GM21526 (cell line): ENCODE results near the gene ZNF609.

Experiments used
- ATAC-seq: cut with Tn5 transposase; IDR thresholded peaks from one replicate; pipeline ENCODE4 v1.9.1; 2021; ENCODE audit warnings: moderate library complexity; ENCODE audit not compliant: unreplicated experiment, low FRiP score

Gene ZNF609

DNA sequence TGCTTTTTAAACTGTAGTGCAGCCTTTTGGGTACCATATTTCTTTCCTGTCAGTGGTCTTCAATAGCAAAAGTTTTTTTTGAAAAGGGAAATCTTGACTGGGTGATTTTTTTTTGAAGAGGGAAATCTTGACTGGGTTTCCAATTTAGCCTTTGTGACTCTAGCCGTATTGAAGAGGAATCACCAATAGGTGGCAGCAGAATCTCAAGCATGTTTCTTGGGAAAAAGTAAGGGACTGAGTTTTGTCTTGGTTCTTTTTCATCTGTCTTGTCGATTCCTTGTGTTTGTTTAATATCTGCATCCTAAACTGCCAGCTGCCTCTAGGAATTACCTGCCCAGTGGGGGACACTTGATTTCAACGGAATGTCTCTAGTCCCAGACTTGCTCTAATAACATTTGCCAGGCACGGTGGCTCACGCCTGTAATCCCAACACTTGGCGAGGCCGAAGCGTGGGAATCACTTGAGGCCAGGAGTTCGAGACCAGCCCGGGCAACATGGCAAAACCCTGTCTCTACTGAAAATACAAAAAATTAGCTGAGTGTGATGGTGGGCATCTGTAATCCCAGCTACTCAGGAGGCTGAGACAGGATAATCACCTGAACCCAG lies 225.9 kb downstream of the ZNF609 start:
- ATAC-seq: no peak

DNA sequence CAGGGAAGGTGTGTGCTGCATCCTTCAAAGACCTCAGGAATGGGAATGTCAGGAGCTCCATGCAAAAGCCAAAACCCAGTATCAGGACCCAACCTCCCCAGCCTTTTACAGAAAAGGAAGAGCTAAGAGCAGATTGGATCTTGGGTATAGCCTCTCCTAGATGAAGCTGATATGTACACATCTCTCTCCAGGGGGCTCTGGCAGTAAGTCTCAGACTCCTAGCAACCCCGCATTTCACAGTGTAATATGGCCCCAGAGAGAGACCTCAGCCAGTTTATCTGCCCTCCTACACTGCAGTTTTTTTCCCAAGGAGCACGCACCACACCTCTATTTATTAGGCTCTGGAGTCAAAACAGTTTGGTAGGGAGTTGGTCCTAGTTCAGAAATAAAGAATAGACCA lies 226.8 kb downstream of the ZNF609 start:
- ATAC-seq: no peak

- no peak for ATAC-seq
These were observed 227.3 kb downstream of the ZNF609 start for GRCh38 chr15:64687688-64688087.

DNA sequence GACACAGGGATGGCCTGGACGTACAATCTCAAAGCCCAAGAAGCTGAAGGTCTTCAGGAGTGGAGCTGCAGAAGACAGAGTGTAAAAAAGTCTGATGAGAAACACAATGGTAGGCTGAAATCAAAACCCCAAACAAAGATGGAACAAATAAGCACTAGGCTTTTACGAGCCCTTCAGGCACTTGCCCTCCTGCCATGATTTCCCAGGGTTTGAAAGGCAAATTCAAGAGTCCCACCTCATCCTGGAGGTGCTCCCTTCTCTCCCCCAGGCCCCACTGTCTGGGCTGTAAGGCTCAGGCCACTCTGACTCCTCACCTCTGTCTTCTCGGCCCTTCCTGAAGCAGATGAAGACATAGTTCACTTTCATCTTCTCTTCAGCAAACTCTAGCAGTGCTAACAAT lies 228.4 kb downstream of the ZNF609 start:
- no peak for ATAC-seq

- no peak for ATAC-seq
These were observed 229.6 kb downstream of the ZNF609 start for GRCh38 chr15:64690008-64690407.

- ATAC-seq: no peak
These were observed 230.4 kb downstream of the ZNF609 start for GRCh38 chr15:64690578-64691296.

- ATAC-seq: no peak
These were observed 231.7 kb downstream of the ZNF609 start for GRCh38 chr15:64691896-64692565.

DNA sequence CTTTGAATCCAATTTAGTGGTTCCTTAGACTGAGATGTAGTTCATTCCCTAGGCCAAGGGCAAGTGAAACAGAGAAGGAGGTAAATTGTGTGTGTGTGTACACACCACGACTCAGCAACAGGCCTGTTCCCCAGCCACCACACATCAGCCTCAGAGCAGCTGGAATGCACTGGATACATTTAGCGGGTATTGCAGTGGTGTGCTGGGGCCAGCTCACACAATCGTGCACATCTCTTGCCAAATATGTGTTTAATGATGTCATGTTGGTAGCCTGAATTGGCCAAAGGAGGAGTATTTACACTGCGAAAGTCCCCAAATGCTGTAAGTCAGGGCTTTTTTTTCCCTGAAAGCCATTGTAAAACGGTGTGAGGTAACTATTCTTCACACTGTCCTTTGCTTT lies 232.8 kb downstream of the ZNF609 start:
- ATAC-seq: no peak

GRCh38 chr15:64694816-64695215 lies 234.4 kb downstream of the ZNF609 start:
- ATAC-seq: no peak

- ATAC-seq: no peak
These were observed 235.2 kb downstream of the ZNF609 start for GRCh38 chr15:64695561-64695992.

DNA sequence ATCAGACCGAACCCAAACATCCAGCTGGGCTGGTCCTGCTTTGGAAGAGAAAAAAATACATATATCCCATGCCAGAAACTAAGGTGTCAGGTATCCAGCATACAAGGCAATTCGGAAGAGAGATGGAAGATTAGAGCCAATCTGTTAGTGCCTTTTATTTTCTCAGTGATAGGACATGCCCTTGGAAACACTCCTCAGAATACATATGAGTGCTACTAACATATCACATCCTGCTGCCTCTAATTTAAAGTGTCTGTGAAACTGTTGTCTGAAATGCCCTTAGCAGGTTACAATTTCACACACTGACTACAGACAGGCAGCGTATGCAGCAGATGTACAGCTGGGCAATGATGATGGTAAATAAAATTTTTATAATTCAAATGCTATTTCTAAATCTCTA lies 236.1 kb downstream of the ZNF609 start:
- ATAC-seq: no peak

DNA sequence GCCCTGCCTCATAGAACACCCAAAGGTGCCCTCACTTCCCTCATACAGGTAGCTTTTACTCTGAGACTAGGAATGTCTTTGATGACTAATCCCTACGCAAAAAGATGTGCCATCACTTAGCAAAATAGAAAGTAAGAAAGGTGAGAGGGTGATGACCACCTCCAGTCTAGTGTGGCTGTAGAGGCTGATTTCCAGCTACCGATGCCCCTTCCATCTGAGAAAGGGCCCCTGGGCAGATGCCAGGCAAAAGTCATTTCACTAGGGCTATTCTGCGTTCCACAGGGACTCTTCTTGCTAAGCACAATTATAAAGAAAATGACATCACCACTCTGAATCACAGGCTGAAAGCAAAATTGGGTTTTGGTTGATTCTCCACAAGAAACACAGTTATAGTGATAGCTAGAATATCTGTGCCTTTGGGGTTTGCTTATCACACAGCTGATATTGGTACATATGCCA lies 237.6 kb downstream of the ZNF609 start:
- no peak for ATAC-seq

DNA sequence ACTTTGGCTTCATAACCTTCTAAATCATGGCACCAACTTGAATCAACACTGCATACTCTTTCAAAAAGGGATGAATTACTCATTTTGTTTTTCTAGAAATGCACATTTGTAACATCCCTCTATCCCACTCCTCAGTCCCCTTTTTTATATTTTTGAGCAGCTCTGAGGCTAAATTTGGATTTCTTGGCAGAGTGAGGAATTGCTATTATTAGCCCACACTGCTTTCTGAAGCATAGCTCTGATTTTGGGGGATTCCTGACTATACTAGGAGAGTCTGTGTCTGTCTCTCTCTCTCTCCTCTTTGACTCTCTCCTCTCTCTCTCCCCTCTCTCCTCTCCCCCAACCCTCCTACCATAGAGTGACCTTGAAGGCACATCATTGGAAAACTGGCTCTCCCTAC lies 238.4 kb downstream of the ZNF609 start:
- ATAC-seq: no peak

- no peak for ATAC-seq
These were observed 239.5 kb downstream of the ZNF609 start for GRCh38 chr15:64699751-64700388.

GRCh38 chr15:64701051-64701450 lies 240.7 kb downstream of the ZNF609 start:
- no peak for ATAC-seq

DNA sequence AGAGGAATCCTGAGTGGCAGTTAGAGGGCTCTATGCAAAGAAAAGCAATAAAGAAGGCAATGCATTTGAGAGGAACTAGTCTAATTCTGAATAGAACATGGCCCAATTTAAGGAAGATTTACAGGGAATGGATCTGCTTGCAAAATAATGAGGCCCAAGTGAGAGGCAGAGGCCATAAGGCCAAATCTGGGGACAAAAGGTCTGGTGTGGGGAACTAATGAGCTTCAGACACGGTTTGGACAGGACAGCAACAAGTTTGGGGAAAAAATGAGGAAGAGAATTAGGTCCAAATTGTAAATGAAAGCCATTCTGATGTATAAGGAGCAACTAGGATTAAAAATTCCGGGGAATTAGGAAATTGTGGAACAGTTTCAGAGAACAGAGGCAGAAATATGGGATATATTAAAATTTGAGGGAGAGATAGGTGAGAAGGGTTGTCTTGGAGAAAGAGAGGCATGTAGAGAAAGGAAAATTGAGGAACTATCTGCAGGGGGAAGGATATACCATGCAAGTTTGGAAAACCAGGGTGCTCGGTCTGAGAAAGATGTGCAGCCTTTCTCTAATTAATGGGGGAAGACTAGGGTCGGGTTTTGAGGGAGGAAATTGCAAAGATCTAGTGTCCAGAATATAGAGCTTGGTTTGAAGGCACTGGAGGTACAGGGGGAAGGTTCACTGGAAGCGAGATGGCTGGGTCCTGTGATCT lies 241.3 kb downstream of the ZNF609 start:
- no peak for ATAC-seq

DNA sequence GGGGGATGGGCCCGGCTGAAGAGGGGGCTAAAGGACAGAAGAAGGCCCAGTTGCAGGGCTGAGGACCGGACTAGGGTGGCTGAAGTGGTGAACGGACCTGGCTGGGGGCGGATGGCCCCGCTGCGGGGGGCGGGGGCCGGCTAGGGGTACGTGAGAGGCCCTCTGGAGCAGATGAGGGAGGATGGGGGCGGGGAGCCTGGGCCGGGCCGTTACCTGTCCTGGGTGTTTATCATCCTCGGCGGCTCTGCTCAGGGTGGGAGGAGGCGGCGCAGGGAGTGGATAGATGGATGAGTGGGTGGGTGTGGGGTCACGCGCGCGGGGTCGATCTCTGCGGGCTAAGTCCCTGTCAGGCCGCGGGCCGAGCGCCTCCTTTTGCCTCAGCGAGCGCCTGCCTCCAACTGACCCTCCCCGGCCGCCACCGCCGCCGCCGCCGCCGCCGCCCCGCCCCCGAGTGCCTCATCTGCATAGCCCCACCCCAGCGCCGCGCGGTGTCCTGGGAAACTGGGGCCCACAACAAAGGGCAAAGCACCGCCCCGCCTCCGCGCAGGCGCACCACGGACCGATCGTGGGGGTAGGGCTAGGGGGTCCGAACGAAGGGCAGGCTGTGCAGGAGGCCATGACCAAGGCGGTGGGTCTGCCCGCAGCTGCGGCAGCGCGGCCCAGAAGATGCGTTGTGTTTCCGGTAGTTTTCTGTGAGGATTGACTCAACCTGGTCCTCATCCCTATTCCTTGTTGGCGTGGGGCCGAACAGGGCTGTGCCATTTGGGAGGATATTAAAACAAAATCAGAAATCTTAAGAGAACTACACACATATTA lies 242.6 kb downstream of the ZNF609 start:
- ATAC-seq: peak; percentile 61

DNA sequence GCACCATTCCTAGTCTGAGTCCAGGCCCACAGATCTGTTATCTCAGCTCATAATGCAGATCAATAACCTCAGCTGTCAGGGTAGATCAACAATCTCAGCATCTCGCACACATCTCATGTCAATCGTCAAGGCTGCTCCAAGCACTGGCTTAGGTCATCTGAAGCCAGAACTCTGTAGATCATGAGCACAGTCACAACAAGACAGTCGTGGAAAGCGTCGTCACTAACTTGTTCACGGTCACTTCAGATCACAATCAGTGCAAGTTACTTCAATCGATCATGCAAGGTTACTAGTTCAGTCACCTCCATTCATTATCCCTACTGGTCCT lies 243.2 kb downstream of the ZNF609 start:
- ATAC-seq: no peak

GRCh38 chr15:64705006-64705405 lies 244.6 kb downstream of the ZNF609 start:
- ATAC-seq: no peak
